PC-3 (cell line): ENCODE results near the gene CEP170. TPM values are rescaled to one million over a fixed set of nuclear protein-coding genes. Genes with fewer than 3 reads are reported as not detected.
"Not testable (repeated sequence)": the region's sequence is repeated elsewhere in the genome, so short reads cannot be mapped to it uniquely, and the experiment has no call there.

ENCODE experiments used
- ATAC-seq: fragments of 200-7000 bp; cut with Tn5 transposase; 2 replicates; pipeline ENCODE4 v1.9.1; 2020; ENCODE audit warnings: mild to moderate bottlenecking, moderate library complexity
- BruUV-seq: library from RNA; stranded (reverse); fragments of 400-500 nt; replicated peaks from 2 replicates; lab custom pipeline; 2021; lab: Mats Ljungman, UMichigan
- CTCF ChIA-PET: fragments of 300-600 bp; sonication (Branson Sonifier 250); formaldehyde crosslinking; loops from one replicate; lab custom pipeline; 2022; ENCODE audit warnings: antibody characterized with exemption; lab: Charles Lee
- POLR2A ChIA-PET: fragments of 300-600 bp; sonication (Branson Sonifier 250); formaldehyde crosslinking; loops from one replicate; lab custom pipeline; 2022; ENCODE audit warnings: antibody characterized with exemption; ENCODE audit not compliant: unreplicated experiment; lab: Charles Lee
- DNase-seq: peaks from one replicate; pipeline ENCODE4 v3.0.0-alpha.2; 2015
- H2AFZ ChIP-seq: fragments of 300-600 bp; sonication (generic); 2 replicates; pipeline ENCODE4 v1.6.0; 2016; ENCODE audit warnings: antibody characterized with exemption, low read length
- H3F3A ChIP-seq: fragments of 300-600 bp; sonication (generic); one replicate; pipeline ENCODE4 v1.6.0; 2017; ENCODE audit warnings: antibody characterized with exemption, low read length, control low read depth, mild to moderate bottlenecking; ENCODE audit not compliant: unreplicated experiment
- H3K27ac ChIP-seq: fragments of 300-600 bp; sonication (generic); 2 replicates; pipeline ENCODE4 v1.5.1; 2016; ENCODE audit warnings: mild to moderate bottlenecking, low read length
- H3K27me3 ChIP-seq: fragments of 300-600 bp; sonication (generic); 2 replicates; pipeline ENCODE4 v1.6.1; 2016; ENCODE audit warnings: low read length, mixed read lengths
- H3K36me3 ChIP-seq: fragments of 300-600 bp; sonication (generic); 2 replicates; pipeline ENCODE4 v1.6.1; 2016; ENCODE audit warnings: low read depth, mixed run types, low read length, mixed read lengths
- H3K4me1 ChIP-seq: fragments of 300-600 bp; sonication (generic); 2 replicates; pipeline ENCODE4 v1.5.1; 2016; ENCODE audit warnings: low read length; ENCODE audit not compliant: insufficient read depth
- H3K4me2 ChIP-seq: fragments of 300-600 bp; sonication (generic); 2 replicates; pipeline ENCODE4 v1.6.0; 2016; ENCODE audit warnings: low read length
- H3K4me3 ChIP-seq: fragments of 300-600 bp; sonication (generic); 2 replicates; pipeline ENCODE4 v1.5.1; 2016; ENCODE audit warnings: mild to moderate bottlenecking, low read length, mixed read lengths
- H3K79me2 ChIP-seq: fragments of 300-600 bp; sonication (generic); 2 replicates; pipeline ENCODE4 v1.6.1; 2017; ENCODE audit warnings: low read length, mixed read lengths
- H3K9ac ChIP-seq: fragments of 300-600 bp; sonication (generic); 2 replicates; pipeline ENCODE4 v1.6.0; 2016; ENCODE audit warnings: mild to moderate bottlenecking, low read length
- H3K9me2 ChIP-seq: fragments of 300-600 bp; sonication (generic); replicated peaks from 2 replicates; pipeline ENCODE4 v1.6.1; 2016; ENCODE audit warnings: mixed run types, low read length, mixed read lengths
- H3K9me3 ChIP-seq: fragments of 300-600 bp; sonication (generic); 2 replicates; pipeline ENCODE4 v1.6.1; 2016; ENCODE audit warnings: low read length, mixed read lengths
- H4K20me1 ChIP-seq: fragments of 300-600 bp; sonication (generic); 2 replicates; pipeline ENCODE4 v1.6.1; 2016; ENCODE audit warnings: low read length, mixed read lengths
- intact Hi-C: fragments of 100-400 bp; cut with micrococcal nuclease; formaldehyde crosslinking; loops from 2 replicates; pipeline ENCODE4 v1.9.0; 2023
- total RNA-seq: library from RNA; depleted of rRNA; stranded (reverse); fragments of >200 nt; gene quantifications from 2 replicates; pipeline ENCODE4 v1.2.3, GENCODE V29; 2014; rRNA removed

Gene CEP170
- total RNA-seq, 1 experiment from 2014 or later, result 65.3 TPM

DNA sequence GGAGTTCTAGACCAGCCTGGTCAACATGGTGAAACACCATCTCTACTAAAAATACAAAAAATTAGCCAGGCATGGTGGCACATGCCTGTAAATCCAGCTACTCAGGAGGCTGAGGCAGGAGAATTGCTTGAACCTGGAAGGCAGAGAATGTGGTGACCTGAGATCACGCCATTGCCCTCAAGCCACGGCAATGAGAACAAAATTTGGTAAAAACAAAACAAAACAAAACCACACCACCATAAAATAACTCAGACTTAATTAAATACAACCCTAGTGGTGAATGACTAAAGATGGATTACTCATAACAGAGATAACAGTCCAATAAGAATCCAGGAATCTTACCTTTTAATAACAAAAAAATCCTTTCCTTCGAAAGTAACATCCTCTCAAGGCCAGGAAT is 167.7 kb downstream of the CEP170 start:
- ATAC-seq, DNase-seq, H3K27ac ChIP-seq, intact Hi-C loops, H3K36me3 ChIP-seq, H3K27me3 ChIP-seq, H3K4me2 ChIP-seq, H3K4me1 ChIP-seq, CTCF ChIA-PET, BruUV-seq, H2AFZ ChIP-seq, H3K79me2 ChIP-seq, H3K9me3 ChIP-seq, H4K20me1 ChIP-seq, H3F3A ChIP-seq, POLR2A ChIA-PET, H3K9me2 ChIP-seq, H3K4me3 ChIP-seq, H3K9ac ChIP-seq: not testable (repeated sequence)

Other genes with a start within 250 kb of the CEP170 start
- gene SDCCAG8, start 760 bp upstream of the CEP170 start, total RNA-seq, result 99.3 and 194 TPM in 2 replicates